Adrenal gland (tissue), 5 donors: ENCODE measurements around the gene RFPL3.

Source experiments
- CTCF ChIP-seq, 6 experiments: fragments of 450-650 bp in 4 of 6; fragments of 200-600 bp in 2 of 6; sonication (generic) in 1 of 6; IDR thresholded peaks; 1 replicate in 5 of 6; 2 replicates in 1 of 6; pipeline versions ENCODE4 v1.5.1 to v1.8.0; 2016 to 2021; ENCODE audit warnings: antibody characterized with exemption in 6 of 6, mild to moderate bottlenecking in 2 of 6, moderate library complexity in 1 of 6
- POLR2A ChIP-seq, 2 donors: fragments of 450-650 bp; IDR thresholded peaks; one replicate each; pipeline ENCODE4 v1.6.1; 2017; ENCODE audit warnings: antibody characterized with exemption in 2 of 2, mild to moderate bottlenecking in 2 of 2, moderate library complexity in 1 of 2
- donor health status: DM: no; HTN: no; CAD: no.

- TF ChIP-seq POLR2A (IDR thresholded peaks at IDR 0.05) (no peak), CTCF (IDR thresholded peaks at IDR 0.05) (no peak)
These were observed 49.5 kb upstream of the RFPL3 start for GRCh38 chr22:32308191-32308590.
